NOMO-1 (cell line): ENCODE data around the gene NUP155.
"Not testable (repeated sequence)": the region's sequence is repeated elsewhere in the genome, so short reads cannot be mapped to it uniquely, and the experiment has no call there.

Source experiments
- DNase-seq, 2 experiments: peaks; one replicate each; lab custom pipeline; 2025; ENCODE audit not compliant: unreplicated experiment in 2 of 2; lab: John Stamatoyannopoulos, UW

Gene NUP155

GRCh38 chr5:37370864-37371726 is at the start of gene NUP155:
Gene NUP155, minus strand, starts transcription at chr5:37371106. Its CDS starts 129 bp downstream, at chr5:37370977.
- DNase-seq: peak; percentile 100

DNA sequence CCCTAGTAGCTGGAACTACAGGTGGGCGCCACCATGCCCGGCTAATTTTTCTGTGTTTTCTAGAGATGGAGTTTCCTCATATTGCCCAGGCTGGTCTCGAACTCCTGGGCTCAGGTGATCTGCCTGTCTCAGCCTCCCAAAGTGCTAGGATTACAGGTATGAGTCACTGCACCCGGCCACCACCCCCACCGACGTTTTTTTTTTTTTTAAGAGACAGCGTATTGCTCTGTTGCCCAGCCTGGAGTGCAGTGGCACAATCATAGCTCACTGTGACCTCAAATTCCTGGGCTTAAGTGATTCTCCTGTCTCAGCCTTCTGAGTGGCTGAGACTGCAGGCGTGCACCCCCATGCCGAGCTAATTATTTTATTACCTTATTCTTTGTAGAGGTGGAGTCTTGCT is 46.4 kb upstream of the NUP155 start:
- no peak for DNase-seq

GRCh38 chr5:37415456-37415855 is 44.5 kb upstream of the NUP155 start:
- not testable (repeated sequence) for DNase-seq

DNA sequence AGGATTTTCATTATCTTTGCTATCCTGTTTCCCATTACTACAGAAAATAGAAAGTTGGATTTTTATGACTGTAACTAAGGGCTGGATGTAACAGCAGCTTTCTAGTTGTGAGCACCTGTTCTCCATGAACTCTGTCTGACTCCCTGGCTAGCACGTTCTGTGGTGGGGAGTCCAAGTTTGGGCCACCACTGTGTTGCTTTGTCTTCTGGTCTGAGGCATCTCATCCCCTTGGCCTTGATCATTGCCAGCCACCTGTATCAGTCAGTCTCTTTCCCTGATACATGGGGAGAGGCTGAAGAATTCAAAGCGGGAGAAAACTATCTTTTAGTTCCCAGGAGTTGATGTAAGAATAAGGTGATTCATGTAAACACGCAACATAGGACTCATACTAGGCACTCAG is 41.6 kb upstream of the NUP155 start:
- DNase-seq: no peak

DNA sequence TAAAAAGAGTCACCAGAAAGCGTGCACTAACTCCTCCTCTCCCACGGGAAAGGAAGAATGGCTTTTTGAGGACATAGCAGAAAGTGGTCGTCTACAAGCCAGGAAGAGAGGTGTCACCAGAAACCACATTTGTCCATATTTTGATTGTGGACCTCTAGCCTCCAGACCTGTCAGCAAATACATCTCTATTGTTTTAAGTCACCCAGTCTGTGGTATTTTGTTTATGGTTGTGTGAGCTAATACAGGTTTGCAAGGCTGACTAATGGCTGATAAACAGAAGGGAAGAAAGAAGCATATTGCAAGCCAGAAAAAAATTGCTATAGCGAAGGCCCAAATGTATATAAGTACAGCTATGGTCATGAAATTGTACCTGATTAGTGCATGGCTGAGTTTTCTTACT is 29.6 kb upstream of the NUP155 start:
- no peak for DNase-seq

DNA sequence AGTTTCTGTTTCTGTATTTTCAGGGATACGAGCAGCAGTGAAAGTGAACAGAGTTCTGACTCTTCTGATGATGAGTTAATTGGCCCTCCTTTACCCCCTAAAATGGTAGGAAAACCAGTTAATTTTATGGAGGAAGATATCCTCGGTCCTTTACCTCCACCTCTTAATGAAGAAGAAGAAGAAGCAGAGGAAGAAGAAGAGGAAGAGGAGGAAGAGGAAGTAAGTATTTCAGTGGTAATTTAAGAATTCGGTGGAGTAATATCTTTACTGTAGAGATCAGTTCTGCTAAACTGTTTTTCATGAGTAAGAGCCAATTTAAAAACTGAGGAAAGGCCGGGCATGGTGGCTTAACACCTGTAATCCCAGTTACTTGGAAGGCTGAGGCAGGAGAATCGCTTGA is 25.4 kb upstream of the NUP155 start:
- peak; percentile 32 to 58 for DNase-seq

DNA sequence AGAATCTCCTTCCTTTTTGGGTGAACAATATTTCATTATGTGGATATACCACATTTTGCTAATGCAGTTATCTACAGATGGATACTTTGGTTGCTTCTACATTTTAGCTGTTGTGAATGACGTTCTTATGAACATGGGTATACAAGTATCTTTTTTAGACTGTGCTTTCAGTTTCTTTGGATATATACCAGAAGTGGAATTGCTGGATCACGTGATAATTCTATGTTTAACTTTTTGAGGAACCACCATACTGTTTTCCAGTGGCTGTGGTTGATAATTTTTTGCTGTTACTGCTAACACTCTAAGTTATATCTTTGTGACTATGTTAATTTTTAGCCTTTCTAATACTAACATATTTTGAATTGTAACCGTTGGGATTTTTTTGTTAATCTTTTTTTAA is 20.7 kb upstream of the NUP155 start:
- DNase-seq: peak in 1 of 2 experiments; percentile 89

GRCh38 chr5:37379100-37379628 is 8.3 kb upstream of the NUP155 start, which contains the start of gene WDR70:
Gene WDR70, plus strand, starts transcription at chr5:37379318. Its CDS starts 50 bp downstream, at chr5:37379368.
- peak; percentile 98 to 99 for DNase-seq

GRCh38 chr5:37378066-37378465 is 7.2 kb upstream of the NUP155 start:
- not testable (repeated sequence) for DNase-seq

DNA sequence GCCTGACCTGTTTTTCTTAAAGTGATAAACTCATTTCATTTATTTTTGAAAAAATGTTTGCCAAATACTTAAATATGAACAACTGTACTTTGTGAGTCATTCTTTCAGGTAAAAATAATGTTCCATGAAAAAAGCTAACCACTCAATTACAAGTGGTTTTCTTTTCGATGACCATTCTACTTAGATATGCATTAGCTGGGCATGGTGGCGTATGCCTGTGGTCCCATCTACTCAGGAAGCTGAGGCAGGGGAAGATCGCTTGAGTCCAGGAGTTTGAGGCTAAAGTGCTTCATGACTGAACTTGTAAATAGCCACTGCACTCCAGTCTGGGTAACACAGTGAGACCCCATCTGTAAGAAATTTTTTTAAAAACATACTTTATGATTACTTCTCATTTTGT is 4.2 kb upstream of the NUP155 start:
- DNase-seq: no peak

DNA sequence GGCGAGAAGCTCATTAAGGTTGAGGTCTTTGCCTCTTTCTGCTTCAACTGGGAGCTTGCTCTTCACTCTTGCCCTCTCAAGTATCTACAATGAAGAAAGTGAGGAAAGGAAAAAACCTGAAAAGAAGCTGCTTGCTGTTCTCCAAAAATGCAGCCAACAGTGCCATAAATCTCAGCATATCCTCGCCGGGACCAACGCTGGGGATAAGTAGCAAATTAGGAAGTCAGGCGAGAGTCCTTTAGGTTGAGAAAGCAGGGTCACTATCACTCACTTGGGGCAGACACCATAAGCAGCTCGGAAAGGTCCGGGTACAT is 399 bp downstream of the NUP155 start:
- DNase-seq: no peak

DNA sequence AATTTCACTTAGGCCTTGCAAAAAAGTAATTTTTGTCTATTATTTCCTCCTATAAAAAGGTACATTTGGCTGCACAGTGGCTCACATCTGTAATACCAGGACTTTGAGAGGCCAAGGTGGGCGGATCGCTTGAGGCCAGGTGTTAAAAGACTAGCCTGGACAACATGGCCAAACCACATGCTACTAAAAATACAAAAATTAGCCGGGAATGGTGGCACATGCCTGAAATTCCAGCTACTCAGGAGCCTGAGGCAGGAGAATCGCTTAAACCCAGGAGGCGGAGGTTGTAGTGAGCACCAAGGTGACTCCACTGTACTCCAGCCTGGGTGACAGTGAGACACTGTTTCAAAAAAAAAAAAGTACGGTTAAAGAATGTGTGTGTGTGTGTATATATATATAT is 15.7 kb downstream of the NUP155 start:
- no peak for DNase-seq

GRCh38 chr5:37342741-37343140 is 28.2 kb downstream of the NUP155 start:
- DNase-seq: not testable (repeated sequence)

DNA sequence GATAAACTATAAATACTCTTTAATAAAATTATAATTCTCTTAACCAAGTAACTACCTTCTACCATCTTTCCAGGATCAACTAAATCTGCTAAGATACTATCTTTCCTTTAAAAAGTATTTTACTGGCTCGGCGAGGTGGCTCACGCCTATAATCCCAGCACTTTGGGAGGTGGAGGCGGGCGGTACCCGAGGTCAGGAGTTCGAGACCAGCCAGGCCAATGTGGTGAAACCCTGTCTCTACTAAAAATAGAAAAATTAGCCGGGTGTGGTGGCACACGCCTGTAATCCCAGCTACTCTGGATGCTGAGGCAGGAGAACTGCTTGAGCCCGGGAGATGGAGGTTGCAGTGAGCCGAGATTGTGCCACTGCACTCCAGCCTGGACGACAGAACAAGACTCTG is 36.2 kb downstream of the NUP155 start:
- not testable (repeated sequence) for DNase-seq

GRCh38 chr5:37326536-37326935 is 44.4 kb downstream of the NUP155 start:
- DNase-seq: no peak

DNA sequence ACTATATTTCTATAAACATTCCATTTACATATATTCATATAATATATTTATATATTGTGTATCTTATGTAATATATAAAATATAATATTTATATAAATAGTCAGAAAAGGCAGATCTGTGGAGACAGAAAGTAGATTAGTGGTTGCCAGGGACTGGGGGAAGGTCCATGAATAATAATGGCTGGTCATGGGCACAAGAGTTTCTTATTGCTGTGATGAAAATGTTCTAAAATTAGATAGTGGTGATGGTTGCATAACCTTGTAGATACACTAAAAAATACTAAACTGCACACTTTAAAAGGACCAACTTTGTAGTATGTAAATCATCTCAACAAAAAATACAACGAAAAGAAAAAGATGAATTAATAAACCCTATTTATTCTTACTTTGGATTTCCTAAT is 47.3 kb downstream of the NUP155 start:
- peak; percentile 42 to 80 for DNase-seq

DNA sequence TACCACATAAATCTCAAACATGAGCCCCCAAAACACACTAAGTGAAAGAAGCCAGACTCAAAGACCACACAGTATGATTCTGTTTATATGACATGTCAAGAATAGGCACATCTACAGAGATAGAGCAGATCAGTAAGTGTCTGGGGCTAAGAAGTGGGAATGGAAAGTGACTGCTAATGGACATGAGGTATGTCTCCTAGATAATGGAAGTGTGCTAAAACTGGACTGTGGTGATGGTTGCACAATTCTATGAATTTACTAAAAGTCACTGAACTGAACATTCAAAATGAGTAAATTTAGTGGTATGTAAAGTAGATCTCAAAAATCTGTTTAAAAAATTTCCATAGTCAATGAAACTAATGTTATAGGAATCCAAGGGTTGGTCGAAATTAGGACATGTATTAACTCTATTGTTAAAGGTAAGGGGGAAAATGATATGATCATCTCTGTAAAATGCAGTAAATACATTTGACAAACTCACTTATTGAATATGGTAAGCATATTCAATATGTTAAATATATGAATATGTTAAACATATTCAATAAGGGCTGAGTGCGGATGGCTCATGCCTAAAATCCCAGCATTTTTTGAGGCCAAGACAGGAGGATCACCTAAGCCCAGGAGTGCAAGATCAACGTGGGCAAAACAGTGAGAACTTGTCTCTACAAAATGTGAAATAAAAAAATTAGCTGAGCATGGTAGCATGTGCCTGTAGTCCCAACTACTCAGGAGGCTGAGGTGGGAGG is 51.7 kb downstream of the NUP155 start:
- no peak for DNase-seq

GRCh38 chr5:37316027-37316426 is 54.9 kb downstream of the NUP155 start:
- DNase-seq: peak in 1 of 2 experiments; percentile 15

- no peak for DNase-seq
Observed at GRCh38 chr5:37310360-37310759, 60.5 kb downstream of the NUP155 start.

- DNase-seq: peak in 1 of 2 experiments; percentile 48
Observed at GRCh38 chr5:37308793-37309192, 62.1 kb downstream of the NUP155 start.

GRCh38 chr5:37304888-37305287 is 66.0 kb downstream of the NUP155 start:
- DNase-seq: no peak

GRCh38 chr5:37296313-37296712 is 74.6 kb downstream of the NUP155 start:
- DNase-seq: not testable (repeated sequence)
